ENCODE measurements around the gene SPDYE11.
"Not testable (repeated sequence)": the region's sequence is repeated elsewhere in the genome, so short reads cannot be mapped to it uniquely, and the experiment has no call there.

Gene SPDYE11
- total RNA-seq: 0 reads per million in 2 donors

GRCh38 chr7:73057811-73058210 lies at the start of gene SPDYE11:
TSS of gene SPDYE11 (minus strand) at chr7:73057911. CDS start at chr7:73056111, 1,800 bp downstream.
- DNase-seq: not testable (repeated sequence)

GRCh38 chr7:73085938-73086337 lies 28.2 kb upstream of the SPDYE11 start, which contains the start of gene SPDYE9:
TSS of gene SPDYE9 (minus strand) at chr7:73086038. CDS start at chr7:73084238, 1,800 bp downstream.
- DNase-seq: not testable (repeated sequence)

GRCh38 chr7:73029666-73030065 lies 28.0 kb downstream of the SPDYE11 start, which contains the start of gene SPDYE8:
TSS of gene SPDYE8 (minus strand) at chr7:73029766. CDS start at chr7:73027966, 1,800 bp downstream.
- not testable (repeated sequence) for DNase-seq

GRCh38 chr7:73006491-73006890 lies 51.2 kb downstream of the SPDYE11 start:
- not testable (repeated sequence) for DNase-seq

- peak; percentile 74 for DNase-seq
These were observed 51.8 kb downstream of the SPDYE11 start for GRCh38 chr7:73005693-73006447.

- DNase-seq: peak; percentile 51
These were observed 52.4 kb downstream of the SPDYE11 start for GRCh38 chr7:73005356-73005692.

GRCh38 chr7:72997887-72998468 lies 59.7 kb downstream of the SPDYE11 start:
- not testable (repeated sequence) for DNase-seq
